Pancreas (tissue), 10 donors: ENCODE data around the gene AFAP1L1. TPM values are rescaled to one million over a fixed set of nuclear protein-coding genes. Genes with fewer than 3 reads are reported as not detected.
A peak's percentile ranks its signal among the peaks of the same experiment; 100 is the strongest.
"Not testable (repeated sequence)": the region's sequence is repeated elsewhere in the genome, so short reads cannot be mapped to it uniquely, and the experiment has no call there.

Experiments used
- ATAC-seq, 4 donors: fragments of 200-7000 bp; cut with Tn5 transposase; one replicate each; pipeline versions ENCODE4 v1.8.0 to v1.9.1; 2020; ENCODE audit warnings: mild to moderate bottlenecking in 4 of 4, moderate library complexity in 4 of 4
- DNase-seq, 6 donors: peaks; one replicate each; pipeline ENCODE4 v3.0.0-alpha.2; 2020
- FAIRE-seq: peaks from 2 replicates; lab custom pipeline; 2012; peaks lifted over from hg19 to GRCh38; lab: Jason Lieb, UNC
- H3K27ac ChIP-seq, 4 donors: fragments of 200-600 bp; sonication (generic); 1 replicate in 3 of 4; 2 replicates in 1 of 4; pipeline versions ENCODE4 v1.5.0 to v1.8.0; 2020
- H3K27me3 ChIP-seq, 4 donors: fragments of 200-600 bp; one replicate each; pipeline ENCODE4 v1.8.0; 2021
- H3K36me3 ChIP-seq, 3 donors: fragments of 200-600 bp; sonication (generic) in 1 of 3; one replicate each; pipeline versions ENCODE4 v1.5.0 to v1.8.0; 2020 to 2021
- H3K4me1 ChIP-seq, 3 donors: fragments of 200-600 bp; one replicate each; pipeline ENCODE4 v1.8.0; 2021
- H3K4me3 ChIP-seq, 4 donors: fragments of 200-600 bp; sonication (generic) in 2 of 4; one replicate each; pipeline versions ENCODE4 v1.5.0 to v1.8.0; 2020 to 2021
- H3K9me3 ChIP-seq, 4 donors: fragments of 200-600 bp; one replicate each; pipeline ENCODE4 v1.8.0; 2021
- WGBS, 2 donors: extraction: QIAGEN DNeasy Blood & Tissue Kit; methylation state at CpG; one replicate each; pipeline ENCODE4 v1.1.7; 2013; 5-methylcytosine and 5-hydroxymethylcytosine counted together
- intact Hi-C, 3 donors: fragments of 100-400 bp; cut with DNase I; formaldehyde crosslinking; loops; one replicate each; pipeline versions ENCODE4 v1.11.1 to v1.14.2; 2022
- polyA plus RNA-seq, 2 donors: library from polyadenylated mRNA; stranded (reverse); fragments of 200-250 nt; gene quantifications; one replicate each; pipeline ENCODE4 v1.2.3, GENCODE V29; 2013
- total RNA-seq, 6 donors: library from RNA; stranded (reverse); fragmentation: NEBNext Ultra II Directional in 4 of 6; extraction: Animal tissue kit (Norgen Biotek cat#: 25700) in 4 of 6; gene quantifications; one replicate each; pipeline versions ENCODE4 v1.2.1 to v1.2.4, GENCODE V29; 2021 to 2023
- TF ChIP-seq, protein P1 (sequence below), 4 donors: fragments of 200-600 bp; sonication (generic) in 3 of 4; IDR thresholded peaks; one replicate each; pipeline versions ENCODE4 v1.5.0 to v1.8.0; 2021; ENCODE audit warnings: antibody characterized with exemption in 4 of 4
- donor health status: healthy with polysubstance abuse.
- donor health status: DM: no; HTN: no; CAD: no; lungs with moderate emphysema.
- donor health status: DM: no; HTN: no; CAD: no.
- donor health status: control.
- donor health status: control.
- donor health status: Bipolar disorder and iron deficiency.
- donor health status: DM: yes; HTN: yes; CAD: no.
- donor health status: DM: no; HTN: no; CAD: no.
- donor health status: DM: no; HTN: no; CAD: no.
- donor health status: DM: yes; HTN: yes; CAD: no.

The AFAP1L1 gene
- total and polyA plus RNA-seq, 8 donors: 0.54 to 2.4 (median 1.2) TPM

- Histone ChIP-seq H3K4me1 (no peaks in the 10 kb centered on the region), H3K27ac (no peak overlapping the region), H3K36me3 (no peaks in the 10 kb centered on the region), H3K27me3 (no peaks in the 10 kb centered on the region), H3K9me3 (no peaks in the 10 kb centered on the region), H3K4me3 (no peak overlapping the region)
- no peak for ATAC-seq
- intact Hi-C loops: loop anchor here in 1 of 3 donors (10.0 kb wide), 1 partner anchor 141 kb away; no protein-coding TSS in a partner anchor
- no peak for FAIRE-seq
- TF ChIP-seq, protein P1, sequence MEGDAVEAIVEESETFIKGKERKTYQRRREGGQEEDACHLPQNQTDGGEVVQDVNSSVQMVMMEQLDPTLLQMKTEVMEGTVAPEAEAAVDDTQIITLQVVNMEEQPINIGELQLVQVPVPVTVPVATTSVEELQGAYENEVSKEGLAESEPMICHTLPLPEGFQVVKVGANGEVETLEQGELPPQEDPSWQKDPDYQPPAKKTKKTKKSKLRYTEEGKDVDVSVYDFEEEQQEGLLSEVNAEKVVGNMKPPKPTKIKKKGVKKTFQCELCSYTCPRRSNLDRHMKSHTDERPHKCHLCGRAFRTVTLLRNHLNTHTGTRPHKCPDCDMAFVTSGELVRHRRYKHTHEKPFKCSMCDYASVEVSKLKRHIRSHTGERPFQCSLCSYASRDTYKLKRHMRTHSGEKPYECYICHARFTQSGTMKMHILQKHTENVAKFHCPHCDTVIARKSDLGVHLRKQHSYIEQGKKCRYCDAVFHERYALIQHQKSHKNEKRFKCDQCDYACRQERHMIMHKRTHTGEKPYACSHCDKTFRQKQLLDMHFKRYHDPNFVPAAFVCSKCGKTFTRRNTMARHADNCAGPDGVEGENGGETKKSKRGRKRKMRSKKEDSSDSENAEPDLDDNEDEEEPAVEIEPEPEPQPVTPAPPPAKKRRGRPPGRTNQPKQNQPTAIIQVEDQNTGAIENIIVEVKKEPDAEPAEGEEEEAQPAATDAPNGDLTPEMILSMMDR (IDR thresholded peaks at IDR 0.05): no peak
- DNase-seq: no peak
- 58 to 75% methylated on average over 4 of the region's 4 CpGs for WGBS, 2 donors
These were observed 6.1 kb upstream of the AFAP1L1 start for GRCh38 chr5:149265597-149265996.

DNA sequence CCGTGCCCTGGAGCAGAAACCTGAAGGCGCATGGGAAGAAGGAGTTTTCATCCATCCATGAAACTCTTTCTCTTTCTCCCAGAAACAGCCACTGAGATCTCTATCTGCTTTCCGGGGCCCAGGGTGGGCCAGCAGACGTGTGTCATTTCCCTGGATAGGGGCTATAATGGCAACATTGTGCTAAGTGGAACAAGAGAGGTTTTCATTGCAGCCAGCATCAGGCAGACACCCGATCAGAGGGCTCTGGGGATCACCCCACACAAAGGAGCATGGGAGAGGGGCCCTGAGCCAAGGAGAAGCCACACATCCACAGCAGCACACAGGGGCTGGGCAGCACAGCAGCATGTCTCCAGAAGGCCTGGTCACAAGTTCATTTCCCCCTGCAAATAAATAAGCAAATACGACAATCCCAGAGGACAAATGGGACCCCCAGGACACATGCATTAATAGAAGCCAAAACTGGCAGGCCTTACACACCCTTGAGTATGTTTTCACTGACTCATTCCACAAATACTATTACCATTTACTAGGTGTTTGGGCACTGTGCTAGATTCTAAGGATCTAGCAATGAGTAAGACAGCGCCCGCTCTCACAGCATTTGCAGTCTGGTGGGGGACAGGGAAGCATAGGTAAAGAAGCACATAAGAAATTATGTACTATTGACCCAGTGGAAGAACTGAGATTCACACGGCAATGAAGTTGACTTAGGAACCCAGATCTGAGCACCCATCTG, 4.3 kb upstream of the AFAP1L1 start:
- Histone ChIP-seq H3K4me1 (peaks cover 0 to 2% (median 0%) of the 10 kb centered on the region in 3 donors), H3K4me3 (no peak overlapping the region), H3K27me3 (no peaks in the 10 kb centered on the region), H3K36me3 (no peaks in the 10 kb centered on the region), H3K27ac (no peak overlapping the region), H3K9me3 (no peaks in the 10 kb centered on the region)
- ATAC-seq: no peak
- TF ChIP-seq, protein P1 (IDR thresholded peaks at IDR 0.05): no peak
- whole genome bisulfite sequencing, 2 donors: 89 to 95% methylated on average over 9 of the region's 9 CpGs
- intact Hi-C loops: loop anchor here in 1 of 3 donors (10.0 kb wide), 1 partner anchor 143 kb away; no protein-coding TSS in a partner anchor
- no peak for DNase-seq
- no peak for FAIRE-seq

GRCh38 chr5:149268928-149269557, 2.6 kb upstream of the AFAP1L1 start:
- peaks cover 0 to 3% (median 0%) of the 10 kb centered on the region in 3 donors for H3K4me1 ChIP-seq
- no peaks in the 10 kb centered on the region for H3K36me3 ChIP-seq
- no peak overlapping the region for H3K4me3 ChIP-seq
- H3K9me3 ChIP-seq: no peaks in the 10 kb centered on the region
- WGBS, 2 donors: 58 to 59% methylated on average over 6 of the region's 6 CpGs
- TF ChIP-seq, protein P1 (IDR thresholded peaks at IDR 0.05): peak; percentile 11 to 63 (median 55)
- DNase-seq (no peak), ATAC-seq (peak in 1 of 4 donors; percentile 29), FAIRE-seq (no peak)
- no peaks in the 10 kb centered on the region for H3K27me3 ChIP-seq
- intact Hi-C loops: loop anchor here in 1 of 3 donors (10.0 kb wide), 1 partner anchor 144 kb away; no protein-coding TSS in a partner anchor
- H3K27ac ChIP-seq: no peak overlapping the region

DNA sequence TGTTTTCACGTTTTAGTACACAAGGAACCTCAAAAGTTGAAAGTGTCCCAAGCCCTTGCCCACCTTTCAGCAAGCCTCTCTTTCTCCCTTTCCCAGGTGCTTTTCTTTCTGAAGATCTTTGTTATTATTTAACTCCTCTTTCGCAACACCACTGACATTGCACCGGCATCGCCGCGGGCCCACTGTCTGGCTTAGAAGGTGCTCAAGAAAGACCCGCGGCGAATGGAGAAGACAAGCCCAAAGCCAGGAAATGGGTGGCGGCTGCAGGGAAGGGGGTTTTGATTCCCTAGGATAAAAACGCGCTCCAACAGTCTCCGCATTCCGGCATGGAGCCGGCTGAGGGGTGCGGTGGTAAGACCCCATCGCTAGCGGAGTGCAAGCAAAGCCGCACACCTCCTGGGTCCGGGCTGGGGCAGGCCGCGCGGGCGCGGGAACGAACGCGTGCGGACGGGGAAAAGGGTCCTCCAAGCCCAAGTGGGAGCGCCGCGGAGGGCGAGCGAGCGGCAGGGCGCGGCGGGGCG, 404 bp upstream of the AFAP1L1 start:
- no peaks in the 10 kb centered on the region for H3K36me3 ChIP-seq
- no peaks in the 10 kb centered on the region for H3K9me3 ChIP-seq
- no peak overlapping the region for H3K27ac ChIP-seq
- H3K27me3 ChIP-seq: no peaks in the 10 kb centered on the region
- DNase-seq (peak in 2 of 6 donors; percentile 56 to 65), ATAC-seq (no peak), FAIRE-seq (no peak)
- WGBS, 2 donors: 15 to 21% methylated on average over 20 to 40 of the region's 40 CpGs
- peak overlapping the region; percentile 10 to 60 (median 27) for H3K4me3 ChIP-seq
- H3K4me1 ChIP-seq: peaks cover 0 to 3% (median 0%) of the 10 kb centered on the region in 3 donors
- intact Hi-C loops: no loop called here
- TF ChIP-seq, protein P1 (IDR thresholded peaks at IDR 0.05): no peak

DNA sequence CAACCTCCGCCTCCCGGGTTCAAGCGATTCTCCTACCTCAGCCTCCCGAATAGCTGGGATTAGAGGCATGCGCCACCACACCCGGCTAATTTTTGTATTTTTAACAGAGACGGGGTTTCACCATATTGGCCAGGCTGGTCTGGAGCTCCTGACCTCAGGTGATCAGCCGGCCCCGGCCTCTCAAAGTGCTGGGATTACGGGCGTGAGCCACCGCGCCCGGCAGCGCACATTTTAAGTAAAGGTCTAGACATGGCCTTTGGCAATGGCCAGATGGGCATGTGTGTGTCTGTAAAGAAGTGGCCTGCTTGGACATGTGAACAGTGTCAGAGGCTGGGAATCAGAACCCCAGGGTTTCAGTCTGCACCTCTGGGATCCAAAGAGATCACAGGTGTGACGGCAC, 1.1 kb downstream of the AFAP1L1 start:
- 64 to 68% methylated on average over 16 of the region's 16 CpGs for WGBS, 2 donors
- DNase-seq, H3K9me3 ChIP-seq, H3K27me3 ChIP-seq, H3K27ac ChIP-seq, intact Hi-C loops, FAIRE-seq, ATAC-seq, H3K4me1 ChIP-seq, H3K36me3 ChIP-seq: not testable (repeated sequence)
- peak overlapping the region in 1 of 4 donors; percentile 60 for H3K4me3 ChIP-seq
